GM12892 (cell line): ENCODE data around the gene ZFP69B.

Experiments used
- POLR2A ChIP-seq: IDR thresholded peaks from 2 replicates; pipeline ENCODE4 v1.6.1; 2011; ENCODE audit warnings: low read depth, low read length, control low read depth
- POLR2AphosphoS5 ChIP-seq: IDR thresholded peaks from 2 replicates; pipeline ENCODE4 v1.6.1; 2011; ENCODE audit warnings: low read depth, low read length, control low read depth

DNA sequence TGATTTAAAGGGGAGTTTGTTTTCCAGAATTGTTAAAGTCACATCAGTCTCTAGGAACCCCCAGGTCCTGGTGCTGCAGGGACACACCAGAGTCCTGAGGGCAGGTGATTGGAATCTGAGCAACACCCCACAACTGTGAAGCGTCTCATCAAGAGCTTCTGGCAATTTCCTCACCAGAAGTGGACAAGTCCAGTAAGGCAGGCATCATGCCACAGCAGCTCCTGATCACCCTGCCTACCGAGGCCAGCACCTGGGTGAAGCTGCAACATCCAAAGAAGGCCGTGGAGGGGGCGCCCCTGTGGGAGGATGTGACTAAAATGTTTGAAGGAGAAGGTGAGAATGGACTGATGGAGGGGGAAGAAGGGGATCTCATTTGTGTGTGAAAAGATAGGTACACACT is 28.9 kb downstream of the ZFP69B start:
- TF ChIP-seq POLR2A = no peak
- TF ChIP-seq POLR2AphosphoS5 = no peak
